IMR-90 (cell line): ENCODE measurements around the gene CFAP97D2.

Experiments used
- MAZ ChIP-seq: IDR thresholded peaks from 2 replicates; pipeline ENCODE4 v1.6.1; 2012; ENCODE audit warnings: low read depth, mild to moderate bottlenecking, low read length, improper control_type of control experiment, moderate library complexity, borderline replicate concordance
- POLR2A ChIP-seq: IDR thresholded peaks from 2 replicates; pipeline ENCODE4 v1.6.1; 2012; ENCODE audit warnings: mild to moderate bottlenecking, low read depth, low read length
- TF ChIP-seq, protein P1 (sequence below): conservative IDR thresholded peaks from 2 replicates; pipeline ENCODE4 v1.5.1; 2012; ENCODE audit warnings: mild to moderate bottlenecking, low read depth, low read length, improper control_type of control experiment

DNA sequence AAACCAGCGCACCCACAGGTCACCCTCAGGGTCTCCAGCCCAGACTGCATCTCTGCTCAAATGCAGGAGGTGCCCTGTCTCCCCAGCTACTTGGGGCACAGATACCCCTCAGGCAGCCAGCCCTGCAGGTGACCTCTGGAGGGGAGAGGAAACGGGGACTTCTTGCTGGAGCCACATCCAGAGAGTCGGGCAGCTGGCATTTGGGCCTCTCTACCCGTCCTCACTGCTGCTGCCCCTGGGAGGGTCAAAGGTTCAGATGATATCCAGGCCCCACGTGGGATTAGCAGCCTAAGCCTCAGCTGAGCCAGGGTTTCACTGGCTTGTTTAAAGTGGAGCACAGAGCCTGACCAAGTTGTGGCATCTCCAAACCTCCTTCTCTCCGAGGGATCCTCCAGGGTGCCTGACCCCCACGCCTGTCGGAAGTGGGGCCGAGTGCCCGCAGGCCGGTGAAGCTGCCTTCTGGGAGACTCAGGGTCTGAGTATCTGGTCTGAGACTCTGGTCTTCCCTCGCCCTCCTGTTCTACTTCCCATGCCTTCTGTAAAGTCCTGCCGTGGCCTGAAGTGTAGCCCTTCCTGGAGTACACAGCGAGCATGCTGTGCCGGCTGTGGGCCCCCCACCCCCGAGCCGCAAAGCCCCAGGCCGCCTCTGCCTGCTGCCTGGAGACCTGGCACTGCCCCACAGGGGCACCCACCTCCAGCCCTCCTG, 48.8 kb upstream of the CFAP97D2 start:
- TF ChIP-seq, protein P1, sequence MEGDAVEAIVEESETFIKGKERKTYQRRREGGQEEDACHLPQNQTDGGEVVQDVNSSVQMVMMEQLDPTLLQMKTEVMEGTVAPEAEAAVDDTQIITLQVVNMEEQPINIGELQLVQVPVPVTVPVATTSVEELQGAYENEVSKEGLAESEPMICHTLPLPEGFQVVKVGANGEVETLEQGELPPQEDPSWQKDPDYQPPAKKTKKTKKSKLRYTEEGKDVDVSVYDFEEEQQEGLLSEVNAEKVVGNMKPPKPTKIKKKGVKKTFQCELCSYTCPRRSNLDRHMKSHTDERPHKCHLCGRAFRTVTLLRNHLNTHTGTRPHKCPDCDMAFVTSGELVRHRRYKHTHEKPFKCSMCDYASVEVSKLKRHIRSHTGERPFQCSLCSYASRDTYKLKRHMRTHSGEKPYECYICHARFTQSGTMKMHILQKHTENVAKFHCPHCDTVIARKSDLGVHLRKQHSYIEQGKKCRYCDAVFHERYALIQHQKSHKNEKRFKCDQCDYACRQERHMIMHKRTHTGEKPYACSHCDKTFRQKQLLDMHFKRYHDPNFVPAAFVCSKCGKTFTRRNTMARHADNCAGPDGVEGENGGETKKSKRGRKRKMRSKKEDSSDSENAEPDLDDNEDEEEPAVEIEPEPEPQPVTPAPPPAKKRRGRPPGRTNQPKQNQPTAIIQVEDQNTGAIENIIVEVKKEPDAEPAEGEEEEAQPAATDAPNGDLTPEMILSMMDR = no peak
- TF ChIP-seq POLR2A (no peak), MAZ (no peak)
